OCI-LY7 (cell line): Measurements from ENCODE around the gene IL12B.

Source experiments
- EZH2phosphoT487 ChIP-seq: fragments of 200-600 bp; sonication (generic); IDR thresholded peaks from 2 replicates; pipeline ENCODE4 v1.6.1; 2018; ENCODE audit warnings: low read depth, borderline replicate concordance, mild to moderate bottlenecking, mixed run types, antibody characterized with exemption, low read length, moderate library complexity, mixed read lengths
- TF ChIP-seq, protein P1 (sequence below): fragments of 200-600 bp; sonication (generic); conservative IDR thresholded peaks from 2 replicates; pipeline ENCODE4 v1.5.1; 2014; ENCODE audit warnings: mild to moderate bottlenecking, antibody characterized with exemption, low read length, moderate library complexity, mixed read lengths

GRCh38 chr5:159362220-159362619 is 31.9 kb upstream of the IL12B start:
- TF ChIP-seq, protein P1, sequence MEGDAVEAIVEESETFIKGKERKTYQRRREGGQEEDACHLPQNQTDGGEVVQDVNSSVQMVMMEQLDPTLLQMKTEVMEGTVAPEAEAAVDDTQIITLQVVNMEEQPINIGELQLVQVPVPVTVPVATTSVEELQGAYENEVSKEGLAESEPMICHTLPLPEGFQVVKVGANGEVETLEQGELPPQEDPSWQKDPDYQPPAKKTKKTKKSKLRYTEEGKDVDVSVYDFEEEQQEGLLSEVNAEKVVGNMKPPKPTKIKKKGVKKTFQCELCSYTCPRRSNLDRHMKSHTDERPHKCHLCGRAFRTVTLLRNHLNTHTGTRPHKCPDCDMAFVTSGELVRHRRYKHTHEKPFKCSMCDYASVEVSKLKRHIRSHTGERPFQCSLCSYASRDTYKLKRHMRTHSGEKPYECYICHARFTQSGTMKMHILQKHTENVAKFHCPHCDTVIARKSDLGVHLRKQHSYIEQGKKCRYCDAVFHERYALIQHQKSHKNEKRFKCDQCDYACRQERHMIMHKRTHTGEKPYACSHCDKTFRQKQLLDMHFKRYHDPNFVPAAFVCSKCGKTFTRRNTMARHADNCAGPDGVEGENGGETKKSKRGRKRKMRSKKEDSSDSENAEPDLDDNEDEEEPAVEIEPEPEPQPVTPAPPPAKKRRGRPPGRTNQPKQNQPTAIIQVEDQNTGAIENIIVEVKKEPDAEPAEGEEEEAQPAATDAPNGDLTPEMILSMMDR, result no peak
- TF ChIP-seq EZH2phosphoT487, result no peak
